NCI-H1930 (cell line): ENCODE data around the gene CRYBG2.

ENCODE experiments used
- DNase-seq, 2 experiments: peaks; one replicate each; lab custom pipeline; 2025; lab: John Stamatoyannopoulos, UW

Gene CRYBG2

GRCh38 chr1:26368486-26368885 lies 14.6 kb upstream of the CRYBG2 start:
- DNase-seq: no peak

DNA sequence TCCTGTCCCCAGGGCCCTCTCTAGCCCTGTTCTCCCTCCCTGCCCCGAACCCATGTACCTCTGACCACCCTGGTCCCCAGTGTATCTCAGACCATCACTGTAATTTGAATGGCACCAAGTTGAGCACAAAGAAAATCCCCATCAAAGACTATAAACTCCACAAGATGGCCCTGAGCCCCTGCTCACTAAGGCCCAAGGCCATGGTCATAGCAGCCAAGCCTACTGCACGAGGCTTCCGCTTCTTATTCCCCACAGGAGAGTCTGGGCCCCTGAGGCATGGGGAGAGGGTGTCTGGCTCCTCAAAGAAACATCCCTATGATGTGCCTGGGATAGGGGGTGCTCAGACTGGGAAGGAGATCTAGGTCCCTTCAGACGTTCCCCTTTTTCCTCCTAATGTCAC lies 14.1 kb upstream of the CRYBG2 start:
- DNase-seq: no peak

- DNase-seq: no peak
These were observed 13.5 kb upstream of the CRYBG2 start for GRCh38 chr1:26367441-26367840.

GRCh38 chr1:26364956-26365355 lies 11.0 kb upstream of the CRYBG2 start:
- no peak for DNase-seq

DNA sequence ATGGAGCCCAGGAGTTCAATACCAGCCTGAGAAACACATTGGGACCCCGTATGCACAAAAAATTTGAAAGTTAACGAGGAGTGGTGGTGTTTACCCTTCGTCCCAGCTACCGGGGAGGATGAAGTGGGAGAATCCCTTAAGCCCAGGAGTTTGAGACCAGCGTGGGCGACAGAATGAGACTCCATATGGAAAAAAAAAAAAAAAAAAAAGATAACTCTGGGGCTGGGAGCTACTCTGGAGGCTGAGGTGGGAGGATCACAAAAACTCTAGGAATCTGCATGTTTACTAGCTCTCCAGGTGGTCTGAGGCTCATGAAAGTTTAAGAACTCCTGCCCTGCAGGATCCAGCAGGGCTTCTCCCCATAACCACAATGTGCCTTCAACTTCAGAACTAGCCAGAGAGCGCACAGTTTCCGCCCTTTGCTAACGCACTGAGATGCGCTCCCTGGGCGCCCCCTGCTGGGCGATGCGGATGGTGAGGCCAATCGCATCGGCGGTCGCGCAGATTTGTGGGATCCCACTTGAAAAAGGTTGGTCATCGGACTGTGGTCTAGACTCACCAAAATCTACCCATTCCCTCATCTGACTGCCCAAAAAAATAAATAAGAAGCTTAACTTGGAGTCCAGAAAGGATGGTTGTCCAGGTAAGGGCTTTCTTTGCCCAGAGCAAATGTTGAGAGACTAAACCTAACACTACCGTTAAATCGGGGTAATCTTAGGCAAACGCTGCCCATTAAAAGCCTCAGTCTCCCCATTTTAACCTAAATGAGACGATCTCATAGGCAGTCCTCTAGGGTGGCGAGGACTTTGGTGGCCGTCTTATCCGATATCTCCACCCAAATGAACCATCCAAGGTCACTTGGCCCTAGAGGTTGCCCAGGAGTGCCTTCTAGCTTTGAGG lies 9.9 kb upstream of the CRYBG2 start:
- DNase-seq: peak; percentile 33 to 76

DNA sequence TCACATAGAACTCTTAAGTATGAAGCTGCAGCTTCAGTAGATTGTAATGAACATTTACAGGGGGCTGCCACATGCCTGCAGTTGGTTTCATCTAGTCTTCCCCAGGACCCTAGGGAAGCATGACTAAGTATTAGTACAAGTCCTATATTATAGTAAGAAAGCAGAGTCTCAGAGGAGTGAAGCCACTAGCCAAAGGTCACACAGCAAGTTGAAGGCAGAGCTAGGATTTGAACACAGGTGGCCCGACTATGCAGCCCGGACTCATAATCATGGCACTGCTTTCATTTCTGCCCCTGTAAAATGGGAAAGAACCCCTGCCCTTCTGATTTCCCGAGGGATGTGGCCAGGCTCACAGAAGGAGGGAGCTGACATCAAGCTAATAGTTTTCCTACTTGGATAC lies 8.4 kb upstream of the CRYBG2 start:
- DNase-seq: no peak

- DNase-seq: no peak
These were observed 7.7 kb upstream of the CRYBG2 start for GRCh38 chr1:26361605-26362122.

DNA sequence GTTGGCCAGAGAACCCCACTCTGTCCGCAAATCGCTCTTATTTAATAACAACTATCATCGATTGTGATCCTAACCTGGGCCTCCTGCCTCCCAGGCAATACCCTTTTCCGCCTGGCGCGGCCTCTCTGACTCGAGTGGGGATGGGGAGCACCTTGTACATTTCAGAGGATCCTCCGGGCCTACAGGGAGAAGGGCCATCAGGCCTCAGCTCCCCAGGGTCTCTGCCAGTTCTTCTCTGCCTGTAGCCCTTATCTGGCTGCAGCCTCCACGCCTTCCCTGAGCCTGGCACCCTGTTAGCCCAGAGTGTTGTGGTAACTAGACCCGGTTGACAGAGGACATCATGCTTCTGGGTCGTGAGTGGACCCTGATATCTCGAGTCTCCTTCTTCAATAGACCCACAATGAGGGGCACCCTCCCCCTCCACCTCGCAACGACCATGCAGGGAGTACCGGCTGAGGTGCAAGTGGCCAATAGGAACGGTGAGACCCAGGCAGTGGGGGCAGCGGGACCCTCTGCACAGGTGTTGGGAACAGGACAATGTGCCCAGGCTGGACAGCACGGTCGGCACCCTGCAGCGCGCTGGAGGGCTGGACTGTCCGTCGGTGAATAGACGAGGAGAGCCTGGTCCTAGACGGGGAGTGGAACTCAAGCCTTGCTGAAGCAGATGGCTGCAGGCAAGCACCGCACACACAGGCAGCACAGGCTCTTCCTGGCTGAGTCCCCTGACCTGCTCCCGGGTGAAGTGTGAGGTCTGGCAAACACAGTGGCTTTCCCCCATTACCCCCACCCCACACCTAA lies 7.1 kb upstream of the CRYBG2 start:
- DNase-seq: no peak

DNA sequence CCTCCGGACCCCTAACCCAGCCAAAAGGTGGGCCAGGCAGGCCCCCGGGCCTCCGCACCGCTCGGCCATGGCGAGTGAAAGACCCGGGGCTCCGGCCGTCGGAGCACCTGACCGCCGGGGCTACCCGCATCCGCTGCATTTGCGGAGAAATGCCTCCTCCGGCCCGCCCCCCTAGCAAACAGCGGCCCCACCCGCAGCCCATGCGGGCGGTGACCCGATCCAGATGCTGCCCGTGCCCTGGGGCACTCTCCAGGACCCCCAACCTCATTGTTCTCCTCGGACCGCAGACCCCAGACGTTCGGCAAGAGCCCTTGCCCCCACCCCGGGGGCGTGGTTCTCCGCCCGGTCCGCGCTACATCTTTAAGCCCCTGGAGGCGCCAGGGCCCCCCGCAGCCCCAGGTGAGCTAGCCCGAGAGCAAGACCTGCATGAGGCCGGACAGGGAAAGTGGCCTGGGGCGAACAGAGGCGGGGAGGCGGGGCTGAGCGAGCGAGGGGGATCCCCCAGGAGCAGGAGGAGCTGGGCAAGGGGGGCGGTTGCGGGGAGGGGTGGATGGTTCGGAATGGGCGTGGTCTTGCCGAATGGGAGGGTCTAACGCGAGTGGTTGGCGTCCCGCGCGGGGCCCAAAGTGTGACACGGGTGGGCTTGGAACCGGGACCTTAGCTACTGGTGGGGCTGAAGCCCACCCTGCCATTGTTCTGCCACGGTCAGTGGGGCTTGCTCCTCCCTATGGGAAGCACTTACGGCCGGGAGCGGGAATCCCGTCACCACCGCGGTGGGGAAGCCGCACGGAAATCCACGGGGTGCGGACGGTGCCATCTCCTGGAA lies 6.3 kb upstream of the CRYBG2 start:
- DNase-seq: no peak

GRCh38 chr1:26358411-26359384 lies 4.8 kb upstream of the CRYBG2 start:
- no peak for DNase-seq

DNA sequence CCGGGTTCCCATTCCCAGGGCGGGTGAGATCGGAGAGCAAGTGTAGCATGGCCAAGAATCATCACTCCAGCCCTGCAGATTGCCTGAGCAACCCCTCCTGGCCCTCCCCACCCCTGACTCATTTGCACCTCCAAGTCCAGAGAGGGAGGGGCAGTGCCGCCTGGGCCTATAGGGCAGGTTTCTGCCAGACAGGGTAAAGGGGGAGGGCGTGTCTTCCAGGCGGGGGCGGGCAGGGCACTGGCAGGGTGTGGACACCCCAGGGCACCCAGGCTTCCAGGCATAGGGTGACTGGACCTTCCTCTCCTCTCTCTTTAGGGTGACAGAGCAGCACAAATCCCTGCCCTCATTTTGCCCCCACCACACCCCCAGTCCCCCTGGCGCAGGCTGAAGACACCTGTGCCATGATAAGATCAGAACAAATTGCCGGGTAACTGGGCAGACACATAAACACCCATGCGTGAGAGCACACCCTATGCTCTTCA lies 3.2 kb upstream of the CRYBG2 start:
- no peak for DNase-seq

DNA sequence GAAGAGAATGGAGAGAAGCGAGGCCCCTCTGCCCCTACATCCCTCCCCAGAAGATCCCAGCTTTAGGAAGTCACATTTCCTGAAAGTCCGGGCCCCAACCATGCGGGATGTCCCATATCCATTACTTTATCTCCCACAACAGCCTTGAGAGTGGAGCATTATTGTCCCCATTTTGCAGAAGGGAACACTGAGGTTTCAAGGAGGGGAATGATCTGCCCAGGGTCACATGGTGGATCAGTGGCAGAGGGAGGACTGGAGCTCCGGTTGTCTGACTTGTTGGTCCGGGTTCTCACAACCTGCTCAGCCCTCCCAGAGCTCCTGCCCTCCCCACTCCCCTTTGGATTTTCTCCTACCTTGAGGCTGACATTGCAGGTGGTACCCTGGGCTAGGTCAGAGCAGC lies 2.2 kb upstream of the CRYBG2 start:
- DNase-seq: no peak

DNA sequence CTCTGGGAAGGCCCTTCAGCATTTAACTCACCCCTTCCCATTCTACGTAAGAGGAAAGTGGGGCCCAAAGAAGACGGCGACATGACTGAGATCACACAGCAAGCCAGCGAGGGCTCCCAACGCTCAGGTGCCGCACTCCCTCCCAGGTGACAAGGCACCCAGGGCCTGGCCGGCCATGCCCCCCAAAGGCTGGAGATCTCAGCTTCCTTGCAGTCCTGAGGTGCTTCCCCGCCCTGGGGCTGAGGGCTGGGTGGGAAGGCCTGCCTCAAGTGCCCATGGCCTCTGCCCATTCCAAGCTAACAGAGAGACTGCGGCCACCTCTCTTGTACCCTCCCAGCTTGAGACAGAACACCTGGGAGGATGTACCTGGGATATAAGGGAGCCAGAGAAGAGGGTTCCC lies 1.0 kb upstream of the CRYBG2 start:
- no peak for DNase-seq

DNA sequence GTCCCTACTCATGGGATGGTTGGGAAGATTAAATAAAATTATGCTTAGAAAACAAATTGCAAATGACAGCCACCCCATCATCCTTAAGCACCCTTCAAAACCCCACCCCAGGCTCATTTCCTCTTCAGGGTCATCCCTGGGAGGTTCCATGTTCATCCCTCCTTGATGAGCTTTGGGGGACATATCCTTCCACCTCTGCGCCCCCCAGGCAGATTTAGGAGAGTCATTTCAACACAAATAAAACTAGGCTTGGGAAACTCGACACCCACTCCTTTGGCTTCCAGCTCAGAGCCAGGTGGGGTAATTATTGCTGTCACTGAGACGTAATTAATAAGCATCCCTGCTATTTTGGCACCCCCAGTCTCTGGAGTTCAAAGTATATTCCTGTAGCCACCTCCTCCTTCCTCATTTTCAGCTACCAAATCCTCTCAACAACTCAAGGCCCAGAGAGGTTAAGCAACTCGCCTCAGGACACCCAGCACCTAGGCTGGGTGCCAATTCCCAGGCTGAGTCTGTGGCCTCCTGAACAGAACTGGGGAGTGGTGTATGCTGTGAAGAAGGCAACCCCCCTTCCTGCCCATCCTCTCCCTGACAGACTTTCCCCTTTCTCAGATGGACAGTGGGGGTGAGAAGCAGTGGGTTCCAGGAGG lies 595 bp downstream of the CRYBG2 start:
- no peak for DNase-seq

GRCh38 chr1:26352338-26352679 lies 1.6 kb downstream of the CRYBG2 start:
- no peak for DNase-seq

DNA sequence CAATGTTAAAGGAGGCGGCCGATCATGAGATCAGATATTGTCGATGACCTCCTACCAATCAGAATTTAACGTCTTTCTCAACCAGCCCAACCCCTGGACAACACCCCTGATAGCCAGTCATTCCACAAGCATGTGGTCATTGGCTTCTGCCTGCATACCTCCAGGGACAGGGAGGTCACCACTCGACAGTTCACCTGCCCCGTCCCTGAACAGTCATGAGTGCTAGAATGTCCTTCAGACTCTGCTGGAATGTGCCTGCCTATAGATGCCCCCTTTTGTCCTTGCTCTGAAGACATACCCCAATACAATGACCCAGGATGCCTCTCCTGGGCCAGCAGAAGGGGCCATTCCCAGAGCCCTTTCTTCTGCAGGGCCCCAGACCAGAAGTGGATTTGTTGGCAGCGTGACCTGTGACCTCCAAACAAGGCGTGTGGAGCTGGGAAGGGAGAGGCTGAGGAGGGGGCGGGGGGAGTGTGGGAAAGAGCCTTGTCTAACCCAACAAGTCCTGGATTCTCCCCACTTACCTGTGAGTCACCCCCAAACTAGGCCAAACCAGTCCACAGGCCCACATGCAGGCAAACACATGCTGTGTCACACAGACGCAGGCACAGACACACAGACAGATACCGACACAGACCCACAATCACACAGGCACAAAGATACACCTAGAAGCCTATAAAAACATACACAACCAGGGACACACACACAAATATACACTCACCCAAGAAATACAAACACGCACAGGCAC lies 2.2 kb downstream of the CRYBG2 start:
- DNase-seq: no peak

DNA sequence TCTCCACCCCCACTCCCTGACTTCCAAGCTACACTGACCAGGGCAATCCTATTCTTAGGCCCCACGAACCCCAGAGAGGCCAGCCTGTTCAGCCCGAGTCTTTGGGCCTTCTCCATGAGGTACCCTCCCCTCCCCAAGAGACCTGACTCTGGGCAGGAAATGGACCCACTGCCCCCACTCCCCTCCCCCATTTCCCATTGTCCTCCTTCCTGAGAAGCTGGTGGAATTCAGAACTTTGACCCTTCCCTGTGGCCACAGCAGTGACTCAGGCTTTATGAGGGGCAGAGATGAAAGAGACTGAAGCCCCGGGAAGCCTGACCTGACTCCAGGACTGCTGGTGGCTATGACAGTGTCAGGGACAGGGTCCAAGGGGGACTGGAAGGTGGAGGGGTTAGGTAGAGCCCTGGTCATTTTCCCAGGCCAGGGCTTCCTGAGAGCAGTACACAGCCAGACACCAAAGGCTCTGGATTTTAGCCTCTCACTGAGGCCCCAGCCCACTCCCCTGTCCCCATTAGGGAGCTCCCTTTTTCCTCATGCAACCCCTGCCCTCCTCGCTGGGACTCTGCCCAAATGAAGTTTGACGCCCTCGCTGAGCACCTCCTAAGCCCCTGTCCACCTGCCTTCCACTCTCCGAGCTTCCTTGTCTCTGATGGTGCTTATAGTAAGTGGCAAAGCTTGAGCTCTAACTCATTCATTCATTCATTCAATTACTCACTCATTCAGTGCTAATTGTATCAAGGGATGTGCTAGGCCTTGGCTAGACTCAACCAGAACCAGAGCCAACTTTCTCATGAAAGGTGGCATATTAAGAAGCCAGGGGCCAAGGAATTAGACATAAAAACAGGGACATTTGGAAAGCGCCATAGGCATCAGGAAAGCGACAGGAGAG lies 3.0 kb downstream of the CRYBG2 start:
- no peak for DNase-seq

- no peak for DNase-seq
These were observed 3.6 kb downstream of the CRYBG2 start for GRCh38 chr1:26350343-26350700.

- no peak for DNase-seq
These were observed 4.1 kb downstream of the CRYBG2 start for GRCh38 chr1:26349877-26350244.
